Liver (tissue), 9 donors: ENCODE data around the gene SLC46A1. TPM values are rescaled to one million over a fixed set of nuclear protein-coding genes. Genes with fewer than 3 reads are reported as not detected.
A peak's percentile ranks its signal among the peaks of the same experiment; 100 is the strongest.

ENCODE experiments used
- DNase-seq: peaks from one replicate; pipeline ENCODE4 v3.0.0-alpha.2; 2017; ENCODE audit warnings: low spot score
- H3K27ac ChIP-seq, 2 donors: one replicate each; pipeline ENCODE4 v1.7.0; 2013; ENCODE audit warnings: inconsistent platforms in 2 of 2, low read length in 2 of 2, control low read depth in 1 of 2, low read depth in 1 of 2, mild to moderate bottlenecking in 1 of 2
- H3K27me3 ChIP-seq, 4 donors: one replicate each; pipeline versions ENCODE4 v1.6.1 to v1.7.0; 2013; ENCODE audit warnings: low read length in 3 of 4, inconsistent platforms in 1 of 4, mild to moderate bottlenecking in 1 of 4, moderate library complexity in 1 of 4; ENCODE audit not compliant: control insufficient read depth in 4 of 4, insufficient read depth in 4 of 4
- H3K36me3 ChIP-seq, 4 donors: one replicate each; pipeline versions ENCODE4 v1.6.1 to v1.7.0; 2013; ENCODE audit warnings: low read length in 3 of 4, mild to moderate bottlenecking in 3 of 4, low read depth in 1 of 4, moderate library complexity in 1 of 4; ENCODE audit not compliant: control insufficient read depth in 4 of 4, insufficient read depth in 3 of 4
- H3K4me1 ChIP-seq, 4 donors: one replicate each; pipeline versions ENCODE4 v1.6.1 to v1.7.0; 2013; ENCODE audit warnings: low read length in 3 of 4, mild to moderate bottlenecking in 3 of 4, moderate library complexity in 1 of 4; ENCODE audit not compliant: control insufficient read depth in 4 of 4, insufficient read depth in 4 of 4
- H3K4me3 ChIP-seq, 3 donors: one replicate each; pipeline versions ENCODE4 v1.6.1 to v1.7.0; 2013; ENCODE audit warnings: low read length in 3 of 3, control low read depth in 1 of 3, low read depth in 1 of 3, mild to moderate bottlenecking in 1 of 3
- H3K9ac ChIP-seq, 2 donors: one replicate each; pipeline ENCODE4 v1.7.0; 2013; ENCODE audit warnings: low read length in 2 of 2, mild to moderate bottlenecking in 2 of 2, moderate library complexity in 2 of 2, control low read depth in 1 of 2, low read depth in 1 of 2
- H3K9me3 ChIP-seq, 4 donors: one replicate each; pipeline versions ENCODE4 v1.6.1 to v1.7.0; 2013; ENCODE audit warnings: low read length in 3 of 4; ENCODE audit not compliant: control insufficient read depth in 4 of 4
- CTCF ChIP-seq: fragments of 150-350 bp; IDR thresholded peaks from 2 replicates; pipeline ENCODE4 v1.5.1; 2017; ENCODE audit warnings: improper control_type of control experiment, low read depth, low read length; ENCODE audit not compliant: missing input control
- EGR1 ChIP-seq, 2 donors: IDR thresholded peaks; 2 replicates each; pipeline ENCODE4 v1.6.1; 2016 to 2018; ENCODE audit warnings: antibody characterized with exemption in 2 of 2, low read depth in 2 of 2
- FOXA2 ChIP-seq: IDR thresholded peaks from 2 replicates; pipeline ENCODE4 v1.6.1; 2016; ENCODE audit warnings: antibody characterized with exemption
- HNF4A ChIP-seq, 2 donors: conservative IDR thresholded peaks; 2 replicates each; pipeline ENCODE4 v1.6.1; 2016; ENCODE audit warnings: antibody characterized with exemption in 2 of 2, mild to moderate bottlenecking in 2 of 2
- JUND ChIP-seq, 2 donors: IDR thresholded peaks; 2 replicates each; pipeline ENCODE4 v1.6.1; 2016; ENCODE audit warnings: antibody characterized with exemption in 2 of 2
- NR2F2 ChIP-seq: IDR thresholded peaks from 2 replicates; pipeline ENCODE4 v1.6.1; 2016; ENCODE audit warnings: antibody characterized with exemption
- RXRA ChIP-seq, 2 donors: IDR thresholded peaks; 2 replicates each; pipeline ENCODE4 v1.6.1; 2017 to 2018; ENCODE audit warnings: antibody characterized with exemption in 2 of 2, mild to moderate bottlenecking in 1 of 2
- TAF1 ChIP-seq: conservative IDR thresholded peaks from 2 replicates; pipeline ENCODE4 v1.6.1; 2016; ENCODE audit warnings: antibody characterized with exemption, mild to moderate bottlenecking
- YY1 ChIP-seq: IDR thresholded peaks from 2 replicates; pipeline ENCODE4 v1.6.1; 2016; ENCODE audit warnings: antibody characterized with exemption, mild to moderate bottlenecking
- WGBS: extraction: QIAGEN DNeasy Blood & Tissue Kit; methylation state at CpG from one replicate; pipeline ENCODE4 v1.1.7; 2013; 5-methylcytosine and 5-hydroxymethylcytosine counted together
- polyA plus RNA-seq, 2 donors: library from polyadenylated mRNA; stranded (reverse) in 1 of 2; unstranded in 1 of 2; fragments of 200-250 nt in 1 of 2; fragments of >200 nt in 1 of 2; fragmentation: Nextera tagmentation in 1 of 2; extraction: Ambion mirVana in 1 of 2; gene quantifications; one replicate each; pipeline versions ENCODE4 v1.2.1 to v1.2.3, GENCODE V29; 2013 to 2015
- total RNA-seq, 2 donors: library from RNA; depleted of rRNA; stranded (reverse); fragments of >200 nt; gene quantifications; one replicate each; pipeline ENCODE4 v1.2.3, GENCODE V29; 2014
- TF ChIP-seq, protein P1 (sequence below): IDR thresholded peaks from 2 replicates; pipeline ENCODE4 v1.6.1; 2016; ENCODE audit warnings: antibody characterized with exemption
- TF ChIP-seq, protein P2 (sequence below): IDR thresholded peaks from 2 replicates; pipeline ENCODE4 v1.6.1; 2016; ENCODE audit warnings: antibody characterized with exemption
- TF ChIP-seq, protein P3 (sequence below): IDR thresholded peaks from 2 replicates; pipeline ENCODE4 v1.6.1; 2016; ENCODE audit warnings: antibody characterized with exemption, mild to moderate bottlenecking
- donor health status: healthy.
- donor health status: healthy.
- donor health status: healthy.
- donor health status: healthy.
- donor health status: healthy.

Gene SLC46A1
- total and polyA plus RNA-seq, 4 donors = 13.6 to 47.9 (median 19.1) TPM

- TF ChIP-seq, protein P1, sequence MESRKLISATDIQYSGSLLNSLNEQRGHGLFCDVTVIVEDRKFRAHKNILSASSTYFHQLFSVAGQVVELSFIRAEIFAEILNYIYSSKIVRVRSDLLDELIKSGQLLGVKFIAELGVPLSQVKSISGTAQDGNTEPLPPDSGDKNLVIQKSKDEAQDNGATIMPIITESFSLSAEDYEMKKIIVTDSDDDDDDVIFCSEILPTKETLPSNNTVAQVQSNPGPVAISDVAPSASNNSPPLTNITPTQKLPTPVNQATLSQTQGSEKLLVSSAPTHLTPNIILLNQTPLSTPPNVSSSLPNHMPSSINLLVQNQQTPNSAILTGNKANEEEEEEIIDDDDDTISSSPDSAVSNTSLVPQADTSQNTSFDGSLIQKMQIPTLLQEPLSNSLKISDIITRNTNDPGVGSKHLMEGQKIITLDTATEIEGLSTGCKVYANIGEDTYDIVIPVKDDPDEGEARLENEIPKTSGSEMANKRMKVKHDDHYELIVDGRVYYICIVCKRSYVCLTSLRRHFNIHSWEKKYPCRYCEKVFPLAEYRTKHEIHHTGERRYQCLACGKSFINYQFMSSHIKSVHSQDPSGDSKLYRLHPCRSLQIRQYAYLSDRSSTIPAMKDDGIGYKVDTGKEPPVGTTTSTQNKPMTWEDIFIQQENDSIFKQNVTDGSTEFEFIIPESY = peak; percentile 80
- TF ChIP-seq, protein P2, sequence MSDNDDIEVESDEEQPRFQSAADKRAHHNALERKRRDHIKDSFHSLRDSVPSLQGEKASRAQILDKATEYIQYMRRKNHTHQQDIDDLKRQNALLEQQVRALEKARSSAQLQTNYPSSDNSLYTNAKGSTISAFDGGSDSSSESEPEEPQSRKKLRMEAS = peak; percentile 69
- no peak for TF ChIP-seq CTCF
- peak; percentile 65 for TF ChIP-seq YY1
- peak; percentile 45 to 82 for TF ChIP-seq JUND (IDR thresholded peaks at IDR 0.05)
- peak; percentile 91 for TF ChIP-seq NR2F2
- TF ChIP-seq EGR1 (IDR thresholded peaks at IDR 0.05; ENCODE audit: low read depth in 2 of 2) = peak; percentile 22 to 26
- peak; percentile 90 for TF ChIP-seq TAF1
These were observed 37.6 kb downstream of the SLC46A1 start (continued) for GRCh38 chr17:28368306-28368831.

GRCh38 chr17:28367641-28368305 lies 38.2 kb downstream of the SLC46A1 start:
- no peak for TF ChIP-seq HNF4A (conservative IDR thresholded peaks at IDR 0.05)
- TF ChIP-seq EGR1 (IDR thresholded peaks at IDR 0.05; ENCODE audit: low read depth in 2 of 2) = no peak
- no peak for TF ChIP-seq RXRA (IDR thresholded peaks at IDR 0.05)
- TF ChIP-seq, protein P3, sequence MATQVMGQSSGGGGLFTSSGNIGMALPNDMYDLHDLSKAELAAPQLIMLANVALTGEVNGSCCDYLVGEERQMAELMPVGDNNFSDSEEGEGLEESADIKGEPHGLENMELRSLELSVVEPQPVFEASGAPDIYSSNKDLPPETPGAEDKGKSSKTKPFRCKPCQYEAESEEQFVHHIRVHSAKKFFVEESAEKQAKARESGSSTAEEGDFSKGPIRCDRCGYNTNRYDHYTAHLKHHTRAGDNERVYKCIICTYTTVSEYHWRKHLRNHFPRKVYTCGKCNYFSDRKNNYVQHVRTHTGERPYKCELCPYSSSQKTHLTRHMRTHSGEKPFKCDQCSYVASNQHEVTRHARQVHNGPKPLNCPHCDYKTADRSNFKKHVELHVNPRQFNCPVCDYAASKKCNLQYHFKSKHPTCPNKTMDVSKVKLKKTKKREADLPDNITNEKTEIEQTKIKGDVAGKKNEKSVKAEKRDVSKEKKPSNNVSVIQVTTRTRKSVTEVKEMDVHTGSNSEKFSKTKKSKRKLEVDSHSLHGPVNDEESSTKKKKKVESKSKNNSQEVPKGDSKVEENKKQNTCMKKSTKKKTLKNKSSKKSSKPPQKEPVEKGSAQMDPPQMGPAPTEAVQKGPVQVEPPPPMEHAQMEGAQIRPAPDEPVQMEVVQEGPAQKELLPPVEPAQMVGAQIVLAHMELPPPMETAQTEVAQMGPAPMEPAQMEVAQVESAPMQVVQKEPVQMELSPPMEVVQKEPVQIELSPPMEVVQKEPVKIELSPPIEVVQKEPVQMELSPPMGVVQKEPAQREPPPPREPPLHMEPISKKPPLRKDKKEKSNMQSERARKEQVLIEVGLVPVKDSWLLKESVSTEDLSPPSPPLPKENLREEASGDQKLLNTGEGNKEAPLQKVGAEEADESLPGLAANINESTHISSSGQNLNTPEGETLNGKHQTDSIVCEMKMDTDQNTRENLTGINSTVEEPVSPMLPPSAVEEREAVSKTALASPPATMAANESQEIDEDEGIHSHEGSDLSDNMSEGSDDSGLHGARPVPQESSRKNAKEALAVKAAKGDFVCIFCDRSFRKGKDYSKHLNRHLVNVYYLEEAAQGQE = no peak
- TF ChIP-seq FOXA2 = no peak
- no peaks in the 10 kb centered on the region for H3K9me3 ChIP-seq
- no peaks in the 10 kb centered on the region for H3K27me3 ChIP-seq
- H3K36me3 ChIP-seq = peaks cover 3 to 16% (median 8%) of the 10 kb centered on the region in 4 donors
- H3K27ac ChIP-seq = peak overlapping the region; percentile 75 to 77
- peak overlapping the region; percentile 68 to 82 (median 72) for H3K4me3 ChIP-seq
- DNase-seq = no peak
- WGBS = 37% methylated on average over 21 of the region's 21 CpGs
- peak overlapping the region in 1 of 2 donors; percentile 67 for H3K9ac ChIP-seq
- H3K4me1 ChIP-seq = peaks cover 4 to 53% (median 36%) of the 10 kb centered on the region in 4 donors
